H9 (cell line): ENCODE results near the gene MTOR. TPM values are rescaled to one million over a fixed set of nuclear protein-coding genes. Genes with fewer than 3 reads are reported as not detected.

ENCODE experiments used
- DNase-seq: peaks from one replicate; pipeline ENCODE4 v3.0.0-alpha.2; 2017
- H2AFZ ChIP-seq: one replicate; pipeline ENCODE4 v1.6.1; 2013; ENCODE audit warnings: mild to moderate bottlenecking, low read length, control low read depth, moderate library complexity
- H2AK5ac ChIP-seq: 2 replicates; pipeline ENCODE4 v1.6.1; 2013; ENCODE audit warnings: low read length, control low read depth, mixed read lengths; ENCODE audit not compliant: insufficient read length
- H2BK120ac ChIP-seq: one replicate; pipeline ENCODE4 v1.6.1; 2013; ENCODE audit warnings: low read depth, mild to moderate bottlenecking, low read length, control low read depth, inconsistent platforms; ENCODE audit not compliant: poor library complexity, severe bottlenecking
- H2BK12ac ChIP-seq: 2 replicates; pipeline ENCODE4 v1.6.1; 2013; ENCODE audit warnings: low read length, control low read depth, mixed read lengths, low read depth; ENCODE audit not compliant: insufficient read length
- H2BK15ac ChIP-seq: 2 replicates; pipeline ENCODE4 v1.6.1; 2013; ENCODE audit warnings: low read depth, low read length, control low read depth
- H2BK20ac ChIP-seq: one replicate; pipeline ENCODE4 v1.6.1; 2013; ENCODE audit warnings: low read depth, mild to moderate bottlenecking, low read length, control low read depth, inconsistent platforms; ENCODE audit not compliant: poor library complexity, severe bottlenecking
- H2BK5ac ChIP-seq: 2 replicates; pipeline ENCODE4 v1.6.1; 2013; ENCODE audit warnings: low read length, control low read depth, mixed read lengths; ENCODE audit not compliant: insufficient read length
- H3K14ac ChIP-seq: 2 replicates; pipeline ENCODE4 v1.6.1; 2013; ENCODE audit warnings: low read length, control low read depth; ENCODE audit not compliant: insufficient read depth
- H3K18ac ChIP-seq: 2 replicates; pipeline ENCODE4 v1.6.1; 2013; ENCODE audit warnings: low read depth, mild to moderate bottlenecking, mixed read lengths, low read length, control low read depth; ENCODE audit not compliant: insufficient read length
- H3K23ac ChIP-seq: 2 replicates; pipeline ENCODE4 v1.6.1; 2013; ENCODE audit warnings: low read length, control low read depth, mixed read lengths, low read depth; ENCODE audit not compliant: insufficient read length
- H3K23me2 ChIP-seq: 2 replicates; pipeline ENCODE4 v1.6.1; 2013; ENCODE audit warnings: low read depth, mild to moderate bottlenecking, mixed read lengths, low read length, control low read depth; ENCODE audit not compliant: insufficient read length, poor library complexity, severe bottlenecking
- H3K27ac ChIP-seq: 2 replicates; pipeline ENCODE4 v1.5.1; 2013; ENCODE audit warnings: low read length, control low read depth, mixed read lengths, low read depth; ENCODE audit not compliant: insufficient read length
- H3K27me3 ChIP-seq: 2 replicates; pipeline ENCODE4 v1.6.1; 2013; ENCODE audit warnings: low read length, control low read depth, inconsistent platforms; ENCODE audit not compliant: insufficient read depth
- H3K4ac ChIP-seq: 2 replicates; pipeline ENCODE4 v1.6.1; 2013; ENCODE audit warnings: low read depth, mild to moderate bottlenecking, control low read depth, inconsistent platforms, low read length, moderate library complexity
- H3K4me1 ChIP-seq: 2 replicates; pipeline ENCODE4 v1.6.1; 2013; ENCODE audit warnings: low read length, control low read depth, inconsistent platforms; ENCODE audit not compliant: insufficient read depth
- H3K4me2 ChIP-seq: 2 replicates; pipeline ENCODE4 v1.6.1; 2013; ENCODE audit warnings: low read length, control low read depth, mixed read lengths; ENCODE audit not compliant: insufficient read length, insufficient read depth
- H3K56ac ChIP-seq: 2 replicates; pipeline ENCODE4 v1.6.1; 2013; ENCODE audit warnings: low read depth, mild to moderate bottlenecking, mixed read lengths, low read length, control low read depth; ENCODE audit not compliant: insufficient read length
- H3K79me1 ChIP-seq: 2 replicates; pipeline ENCODE4 v1.6.1; 2013; ENCODE audit warnings: low read depth, mild to moderate bottlenecking, moderate library complexity, low read length, control low read depth, inconsistent platforms; ENCODE audit not compliant: insufficient read depth, poor library complexity, severe bottlenecking
- H3K79me2 ChIP-seq: 2 replicates; pipeline ENCODE4 v1.6.1; 2013; ENCODE audit warnings: low read length, control low read depth, inconsistent platforms; ENCODE audit not compliant: insufficient read depth
- H3K9ac ChIP-seq: 2 replicates; pipeline ENCODE4 v1.6.1; 2013; ENCODE audit warnings: low read length, control low read depth, mixed read lengths; ENCODE audit not compliant: insufficient read length; ENCODE audit errors: extremely low read depth
- H3K9me3 ChIP-seq: one replicate; pipeline ENCODE4 v1.6.1; 2013; ENCODE audit warnings: low read depth, low read length, inconsistent platforms; ENCODE audit not compliant: control insufficient read depth
- H3T11ph ChIP-seq: one replicate; pipeline ENCODE4 v1.6.1; 2013; ENCODE audit warnings: mild to moderate bottlenecking, low read length, control low read depth, inconsistent platforms
- H4K20me1 ChIP-seq: one replicate; pipeline ENCODE4 v1.6.1; 2013; ENCODE audit not compliant: control insufficient read depth, insufficient read length, insufficient read depth
- H4K5ac ChIP-seq: 2 replicates; pipeline ENCODE4 v1.6.1; 2013; ENCODE audit warnings: low read depth, mild to moderate bottlenecking, mixed read lengths, low read length, control low read depth; ENCODE audit not compliant: insufficient read length
- H4K8ac ChIP-seq: replicated peaks from 2 replicates; pipeline ENCODE4 v1.6.1; 2013; ENCODE audit warnings: low read length, control low read depth, mixed read lengths, low read depth; ENCODE audit not compliant: insufficient read length
- H4K91ac ChIP-seq: 2 replicates; pipeline ENCODE4 v1.6.1; 2013; ENCODE audit warnings: low read depth, mild to moderate bottlenecking, moderate library complexity, mixed read lengths, low read length, control low read depth; ENCODE audit not compliant: insufficient read length
- H3K27ac Mint-ChIP-seq, 3 experiments: 2 replicates in 2 of 3; 3 replicates in 1 of 3; pipeline ENCODE4 v1.8.0; 2020 to 2021; ENCODE audit warnings: mixed read lengths in 3 of 3, mild to moderate bottlenecking in 1 of 3, moderate library complexity in 1 of 3
- H3K27me3 Mint-ChIP-seq: 2 replicates; pipeline ENCODE4 v1.8.0; 2021; ENCODE audit warnings: low read depth, mild to moderate bottlenecking, moderate library complexity, mixed read lengths
- H3K36me3 Mint-ChIP-seq, 3 experiments: 2 replicates in 2 of 3; 3 replicates in 1 of 3; pipeline ENCODE4 v1.8.0; 2020 to 2021; ENCODE audit warnings: low read depth in 3 of 3, mixed read lengths in 3 of 3; ENCODE audit not compliant: insufficient read depth in 1 of 3
- H3K4me1 Mint-ChIP-seq, 2 experiments: 2 replicates each; pipeline ENCODE4 v1.8.0; 2020; ENCODE audit warnings: mixed read lengths in 2 of 2
- H3K4me3 Mint-ChIP-seq, 2 experiments: 2 replicates in 1 of 2; 3 replicates in 1 of 2; pipeline ENCODE4 v1.8.0; 2020 to 2021; ENCODE audit warnings: mild to moderate bottlenecking in 2 of 2, mixed read lengths in 2 of 2, moderate library complexity in 1 of 2
- H3K9me3 Mint-ChIP-seq, 2 experiments: 2 replicates in 1 of 2; 3 replicates in 1 of 2; pipeline ENCODE4 v1.8.0; 2020; ENCODE audit warnings: mild to moderate bottlenecking in 2 of 2, mixed read lengths in 2 of 2, moderate library complexity in 1 of 2
- WGBS: extraction: QIAGEN DNeasy Blood & Tissue Kit; methylation state at CpG from one replicate; pipeline ENCODE4 v1.1.7; 2013; ENCODE audit warnings: missing lambda C conversion rate, low lambda C conversion rate, mixed read lengths; ENCODE audit not compliant: insufficient read length; ENCODE audit errors: extremely low coverage; 5-methylcytosine and 5-hydroxymethylcytosine counted together
- total RNA-seq: library from RNA; stranded (reverse); gene quantifications from 2 replicates; pipeline ENCODE4 v1.2.1, GENCODE V29; 2021
- TF ChIP-seq, protein P1 (sequence below): fragments of 200-600 bp; sonication (generic); conservative IDR thresholded peaks from 3 replicates; pipeline ENCODE4 v1.8.0; 2021; ENCODE audit warnings: antibody characterized with exemption, mild to moderate bottlenecking

MTOR gene
- total RNA-seq, 1 experiment from 2014 or later: 67.5 TPM

DNA sequence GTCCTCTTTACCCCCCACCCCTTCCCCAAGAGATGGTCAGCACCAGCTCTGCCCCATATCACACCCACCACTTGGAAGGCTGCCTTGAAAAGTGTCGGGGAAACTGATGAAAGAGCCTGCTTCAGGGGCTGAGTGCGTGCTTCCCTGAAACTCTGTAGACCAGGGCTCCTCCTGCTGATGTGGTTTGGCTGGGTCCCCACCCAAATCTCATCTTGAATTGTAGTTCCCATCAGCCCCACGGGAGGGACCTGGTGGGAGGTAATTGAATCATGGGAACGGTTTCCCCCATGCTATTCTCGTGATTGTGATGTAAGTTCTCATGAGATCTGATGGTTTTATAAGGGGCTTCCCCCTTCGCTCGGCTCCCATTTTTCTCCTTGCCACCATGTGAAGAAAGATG lies 47.0 kb upstream of the MTOR start:
- no CpG with 5 or more reads among the region's 7 CpGs for WGBS
- H3K27me3 ChIP-seq: no peaks in the 10 kb centered on the region
- H4K8ac ChIP-seq: no peak overlapping the region
- H3K56ac ChIP-seq: no peak overlapping the region
- no peak overlapping the region for H3K4ac ChIP-seq
- no peak overlapping the region for H3K23ac ChIP-seq
- Mint-ChIP-seq H3K4me3 (no peak overlapping the region), H3K4me1 (peaks cover 20 to 25% of the 10 kb centered on the region in 2 experiments), H3K27me3 (peaks cover 2% of the 10 kb centered on the region; the same call in 1 of the 2 replicates), H3K9me3 (peaks cover 3 to 4% of the 10 kb centered on the region in 2 experiments; a peak in 3 of 5 replicates), H3K36me3 (peaks cover 0 to 3% (median 0%) of the 10 kb centered on the region in 3 experiments; a peak in 1 of 7 replicates), H3K27ac (no peak overlapping the region; a peak in 1 of 7 replicates)
- H2BK20ac ChIP-seq: no peak overlapping the region
- H2BK5ac ChIP-seq: no peak overlapping the region
- no peak overlapping the region for H3T11ph ChIP-seq
- H2BK120ac ChIP-seq: no peak overlapping the region
- no peaks in the 10 kb centered on the region for H3K79me2 ChIP-seq
- H3K9me3 ChIP-seq: no peaks in the 10 kb centered on the region
- H4K20me1 ChIP-seq: no peaks in the 10 kb centered on the region
- DNase-seq: no peak
- no peak overlapping the region for H3K18ac ChIP-seq
- TF ChIP-seq, protein P1, sequence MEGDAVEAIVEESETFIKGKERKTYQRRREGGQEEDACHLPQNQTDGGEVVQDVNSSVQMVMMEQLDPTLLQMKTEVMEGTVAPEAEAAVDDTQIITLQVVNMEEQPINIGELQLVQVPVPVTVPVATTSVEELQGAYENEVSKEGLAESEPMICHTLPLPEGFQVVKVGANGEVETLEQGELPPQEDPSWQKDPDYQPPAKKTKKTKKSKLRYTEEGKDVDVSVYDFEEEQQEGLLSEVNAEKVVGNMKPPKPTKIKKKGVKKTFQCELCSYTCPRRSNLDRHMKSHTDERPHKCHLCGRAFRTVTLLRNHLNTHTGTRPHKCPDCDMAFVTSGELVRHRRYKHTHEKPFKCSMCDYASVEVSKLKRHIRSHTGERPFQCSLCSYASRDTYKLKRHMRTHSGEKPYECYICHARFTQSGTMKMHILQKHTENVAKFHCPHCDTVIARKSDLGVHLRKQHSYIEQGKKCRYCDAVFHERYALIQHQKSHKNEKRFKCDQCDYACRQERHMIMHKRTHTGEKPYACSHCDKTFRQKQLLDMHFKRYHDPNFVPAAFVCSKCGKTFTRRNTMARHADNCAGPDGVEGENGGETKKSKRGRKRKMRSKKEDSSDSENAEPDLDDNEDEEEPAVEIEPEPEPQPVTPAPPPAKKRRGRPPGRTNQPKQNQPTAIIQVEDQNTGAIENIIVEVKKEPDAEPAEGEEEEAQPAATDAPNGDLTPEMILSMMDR: no peak
- no peak overlapping the region for H2AK5ac ChIP-seq
- no peaks in the 10 kb centered on the region; the same call in 1 of the 2 replicates for H3K4me1 ChIP-seq
- H2AFZ ChIP-seq: no peak overlapping the region
- H3K79me1 ChIP-seq: no peaks in the 10 kb centered on the region
- no peak overlapping the region for H4K5ac ChIP-seq
- no peaks in the 10 kb centered on the region for H3K23me2 ChIP-seq
- H3K14ac ChIP-seq: no peak overlapping the region; the same call in 1 of the 2 replicates
- H3K4me2 ChIP-seq: no peak overlapping the region
- no peak overlapping the region for H4K91ac ChIP-seq
- H2BK12ac ChIP-seq: no peak overlapping the region
- H3K27ac ChIP-seq: no peak overlapping the region
- H3K9ac ChIP-seq: no peak overlapping the region
- no peak overlapping the region for H2BK15ac ChIP-seq
